Measurements from ENCODE around the gene MRPL45.

Gene MRPL45

GRCh38 chr17:38344420-38344745 lies 47.4 kb downstream of the MRPL45 start:
- Histone ChIP-seq H3K36me3 (replicated peaks; ENCODE audit: low read depth, low read length) (no peaks in the 10 kb centered on the region), H2AFZ (ENCODE audit: low read depth, low read length) (no peak overlapping the region), H3K9me3 (ENCODE audit: insufficient read depth, low read length) (no peaks in the 10 kb centered on the region), H3K27ac (ENCODE audit: low read length) (no peak overlapping the region), H4K20me1 (ENCODE audit: insufficient read depth, low read length) (no peaks in the 10 kb centered on the region), H3K9ac (ENCODE audit: low read length) (no peak overlapping the region), H3K79me2 (ENCODE audit: low read length) (no peaks in the 10 kb centered on the region), H3K4me3 (ENCODE audit: low read length) (no peak overlapping the region), H3K4me1 (ENCODE audit: low read length) (peaks cover 7% of the 10 kb centered on the region), H3K4me2 (ENCODE audit: low read length) (no peak overlapping the region), H3K27me3 (ENCODE audit: low read depth, low read length) (no peaks in the 10 kb centered on the region)
- no peak for TF ChIP-seq EZH2phosphoT487 (IDR thresholded peaks at IDR 0.05; ENCODE audit: low read depth)
- TF ChIP-seq, protein P1, sequence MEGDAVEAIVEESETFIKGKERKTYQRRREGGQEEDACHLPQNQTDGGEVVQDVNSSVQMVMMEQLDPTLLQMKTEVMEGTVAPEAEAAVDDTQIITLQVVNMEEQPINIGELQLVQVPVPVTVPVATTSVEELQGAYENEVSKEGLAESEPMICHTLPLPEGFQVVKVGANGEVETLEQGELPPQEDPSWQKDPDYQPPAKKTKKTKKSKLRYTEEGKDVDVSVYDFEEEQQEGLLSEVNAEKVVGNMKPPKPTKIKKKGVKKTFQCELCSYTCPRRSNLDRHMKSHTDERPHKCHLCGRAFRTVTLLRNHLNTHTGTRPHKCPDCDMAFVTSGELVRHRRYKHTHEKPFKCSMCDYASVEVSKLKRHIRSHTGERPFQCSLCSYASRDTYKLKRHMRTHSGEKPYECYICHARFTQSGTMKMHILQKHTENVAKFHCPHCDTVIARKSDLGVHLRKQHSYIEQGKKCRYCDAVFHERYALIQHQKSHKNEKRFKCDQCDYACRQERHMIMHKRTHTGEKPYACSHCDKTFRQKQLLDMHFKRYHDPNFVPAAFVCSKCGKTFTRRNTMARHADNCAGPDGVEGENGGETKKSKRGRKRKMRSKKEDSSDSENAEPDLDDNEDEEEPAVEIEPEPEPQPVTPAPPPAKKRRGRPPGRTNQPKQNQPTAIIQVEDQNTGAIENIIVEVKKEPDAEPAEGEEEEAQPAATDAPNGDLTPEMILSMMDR (IDR thresholded peaks at IDR 0.05; ENCODE audit: low read depth, low read length) = no peak

DNA sequence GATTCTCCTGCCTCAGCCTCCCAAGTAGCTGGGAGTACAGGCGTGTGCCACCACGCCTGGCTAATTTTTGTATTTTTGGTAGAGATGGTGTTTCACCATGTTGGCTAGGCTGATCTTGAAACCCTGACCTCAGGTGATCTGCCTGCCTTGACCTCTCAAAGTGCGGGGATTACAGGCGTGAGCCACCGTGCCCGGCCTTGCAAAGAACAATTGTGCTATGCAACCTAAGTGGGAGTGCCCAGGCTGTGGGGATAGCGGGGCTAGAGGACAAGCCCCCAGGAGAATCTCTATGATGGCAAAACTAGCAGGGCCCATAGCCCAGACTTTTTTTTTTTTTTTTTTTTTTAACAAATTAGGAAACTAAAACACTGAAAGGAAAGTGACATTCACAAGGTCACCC lies 48.8 kb downstream of the MRPL45 start:
- Histone ChIP-seq H3K27ac (ENCODE audit: low read length) (no peak overlapping the region), H3K4me2 (ENCODE audit: low read length) (no peak overlapping the region), H3K4me1 (ENCODE audit: low read length) (peaks cover 7% of the 10 kb centered on the region), H3K27me3 (ENCODE audit: low read depth, low read length) (no peaks in the 10 kb centered on the region), H2AFZ (ENCODE audit: low read depth, low read length) (no peak overlapping the region), H4K20me1 (ENCODE audit: insufficient read depth, low read length) (no peaks in the 10 kb centered on the region), H3K9ac (ENCODE audit: low read length) (no peak overlapping the region), H3K36me3 (replicated peaks; ENCODE audit: low read depth, low read length) (no peaks in the 10 kb centered on the region), H3K79me2 (ENCODE audit: low read length) (no peaks in the 10 kb centered on the region), H3K9me3 (ENCODE audit: insufficient read depth, low read length) (no peaks in the 10 kb centered on the region), H3K4me3 (ENCODE audit: low read length) (no peak overlapping the region)
- TF ChIP-seq, protein P1 (IDR thresholded peaks at IDR 0.05; ENCODE audit: low read depth, low read length) = no peak
- no peak for TF ChIP-seq EZH2phosphoT487 (IDR thresholded peaks at IDR 0.05; ENCODE audit: low read depth)

GRCh38 chr17:38349097-38349730 lies 52.2 kb downstream of the MRPL45 start:
- Histone ChIP-seq H3K9ac (ENCODE audit: low read length) (no peak overlapping the region), H3K27ac (ENCODE audit: low read length) (no peak overlapping the region), H4K20me1 (ENCODE audit: insufficient read depth, low read length) (peaks cover 10% of the 10 kb centered on the region), H3K9me3 (ENCODE audit: insufficient read depth, low read length) (no peaks in the 10 kb centered on the region), H3K4me1 (ENCODE audit: low read length) (peaks cover 16% of the 10 kb centered on the region), H3K79me2 (ENCODE audit: low read length) (peaks cover 16% of the 10 kb centered on the region), H3K4me2 (ENCODE audit: low read length) (peak overlapping the region; percentile 22; the same call in 1 of the 2 replicates), H3K4me3 (ENCODE audit: low read length) (no peak overlapping the region), H3K36me3 (replicated peaks; ENCODE audit: low read depth, low read length) (no peaks in the 10 kb centered on the region), H3K27me3 (ENCODE audit: low read depth, low read length) (no peaks in the 10 kb centered on the region), H2AFZ (ENCODE audit: low read depth, low read length) (no peak overlapping the region)
- TF ChIP-seq EZH2phosphoT487 (IDR thresholded peaks at IDR 0.05; ENCODE audit: low read depth) = no peak
- TF ChIP-seq, protein P1 (IDR thresholded peaks at IDR 0.05; ENCODE audit: low read depth, low read length) = peak; percentile 92

- Histone ChIP-seq H3K4me1 (ENCODE audit: low read length) (peaks cover 18% of the 10 kb centered on the region), H3K9ac (ENCODE audit: low read length) (no peak overlapping the region), H3K79me2 (ENCODE audit: low read length) (peaks cover 24% of the 10 kb centered on the region), H2AFZ (ENCODE audit: low read depth, low read length) (no peak overlapping the region), H3K4me2 (ENCODE audit: low read length) (no peak overlapping the region), H3K27ac (ENCODE audit: low read length) (no peak overlapping the region), H3K27me3 (ENCODE audit: low read depth, low read length) (no peaks in the 10 kb centered on the region), H3K36me3 (replicated peaks; ENCODE audit: low read depth, low read length) (no peaks in the 10 kb centered on the region), H3K4me3 (ENCODE audit: low read length) (no peak overlapping the region), H3K9me3 (ENCODE audit: insufficient read depth, low read length) (no peaks in the 10 kb centered on the region), H4K20me1 (ENCODE audit: insufficient read depth, low read length) (peaks cover 18% of the 10 kb centered on the region)
- no peak for TF ChIP-seq EZH2phosphoT487 (IDR thresholded peaks at IDR 0.05; ENCODE audit: low read depth)
- TF ChIP-seq, protein P1 (IDR thresholded peaks at IDR 0.05; ENCODE audit: low read depth, low read length) = no peak
Observed at GRCh38 chr17:38350035-38350434, 53.1 kb downstream of the MRPL45 start.

Data from OCI-LY3 (cell line).